ENCODE data around the gene CAMSAP2.

Gene CAMSAP2

GRCh38 chr1:200909757-200910239, 171.1 kb downstream of the CAMSAP2 start:
- TF ChIP-seq CTCF (IDR thresholded peaks at IDR 0.05; ENCODE audit: insufficient read depth, low read depth, low read length, missing control alignments), result no peak
- DNase-seq (ENCODE audit: low read depth), result no peak

More at GRCh38 chr1:200909757-200910239, 171.1 kb downstream of the CAMSAP2 start:
- H3K4me3 ChIP-seq (ENCODE audit: low read depth, low read length), result no peak overlapping the region

All from GM12865 (cell line).